ENCODE data around the gene TOX3. TPM values are rescaled to one million over a fixed set of nuclear protein-coding genes. Genes with fewer than 3 reads are reported as not detected.

The TOX3 gene
- total and polyA plus RNA-seq, 2 donors, result 1.1 to 1.9 TPM

- no peaks in the 10 kb centered on the region for H3K4me1 ChIP-seq (ENCODE audit: insufficient read depth)
- no peaks in the 10 kb centered on the region for H3K36me3 ChIP-seq (ENCODE audit: insufficient read depth)
- H3K4me3 ChIP-seq (ENCODE audit: low read depth, low read length), result no peak overlapping the region
- DNase-seq (ENCODE audit: extremely low spot score), result no peak
- 16% methylated on average over 1 of the region's 1 CpG for WGBS
- no peak overlapping the region for H3K27ac ChIP-seq (ENCODE audit: low read depth)
These were observed 86.2 kb downstream of the TOX3 start for GRCh38 chr16:52460639-52461178.

DNA sequence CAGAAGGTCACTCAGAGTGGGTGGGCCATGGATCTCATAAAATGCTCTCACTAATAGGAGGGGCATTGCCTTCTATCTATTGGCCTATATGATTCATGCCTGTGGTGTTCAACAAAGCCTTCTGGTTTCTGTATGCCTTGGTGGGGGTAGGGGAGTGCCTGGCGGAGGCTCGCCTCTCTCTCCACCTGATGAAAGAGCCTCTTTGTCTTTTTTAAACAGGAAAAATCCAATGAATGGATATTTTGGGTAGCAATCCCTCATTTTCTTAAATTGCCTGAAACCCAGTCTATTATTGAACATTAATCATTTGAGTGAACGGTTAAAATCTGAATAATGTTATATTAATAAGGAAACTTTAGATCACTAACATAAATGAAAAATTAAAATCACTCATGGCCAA lies 90.6 kb downstream of the TOX3 start:
- no peaks in the 10 kb centered on the region for H3K36me3 ChIP-seq (ENCODE audit: insufficient read depth)
- 90% methylated on average over 3 of the region's 3 CpGs for WGBS
- no peak for DNase-seq (ENCODE audit: extremely low spot score)
- H3K27ac ChIP-seq (ENCODE audit: low read depth), result no peak overlapping the region
- H3K4me3 ChIP-seq (ENCODE audit: low read depth, low read length), result no peak overlapping the region
- no peaks in the 10 kb centered on the region for H3K4me1 ChIP-seq (ENCODE audit: insufficient read depth)

- no peak overlapping the region for H3K27ac ChIP-seq (ENCODE audit: low read depth)
- no peaks in the 10 kb centered on the region for H3K36me3 ChIP-seq (ENCODE audit: insufficient read depth)
- no peak for DNase-seq (ENCODE audit: extremely low spot score)
- H3K4me1 ChIP-seq (ENCODE audit: insufficient read depth), result no peaks in the 10 kb centered on the region
- WGBS, result 91% methylated on average over 3 of the region's 3 CpGs
- no peak overlapping the region for H3K4me3 ChIP-seq (ENCODE audit: low read depth, low read length)
These were observed 91.2 kb downstream of the TOX3 start for GRCh38 chr16:52455549-52456277.

GRCh38 chr16:52453644-52454043 lies 93.3 kb downstream of the TOX3 start:
- no peaks in the 10 kb centered on the region for H3K4me1 ChIP-seq (ENCODE audit: insufficient read depth)
- no peak overlapping the region for H3K27ac ChIP-seq (ENCODE audit: low read depth)
- no peaks in the 10 kb centered on the region for H3K36me3 ChIP-seq (ENCODE audit: insufficient read depth)
- no peak overlapping the region for H3K4me3 ChIP-seq (ENCODE audit: low read depth, low read length)
- no peak for DNase-seq (ENCODE audit: extremely low spot score)
- WGBS, result 44% methylated on average over 1 of the region's 1 CpG

- Histone ChIP-seq H3K27ac (ENCODE audit: low read depth) (no peak overlapping the region), H3K4me3 (ENCODE audit: low read depth, low read length) (no peak overlapping the region), H3K36me3 (ENCODE audit: insufficient read depth) (no peaks in the 10 kb centered on the region), H3K4me1 (ENCODE audit: insufficient read depth) (no peaks in the 10 kb centered on the region)
- no peak for DNase-seq (ENCODE audit: extremely low spot score)
- WGBS, result 92% methylated on average over 5 of the region's 5 CpGs
These were observed 94.9 kb downstream of the TOX3 start for GRCh38 chr16:52451971-52452421.

DNA sequence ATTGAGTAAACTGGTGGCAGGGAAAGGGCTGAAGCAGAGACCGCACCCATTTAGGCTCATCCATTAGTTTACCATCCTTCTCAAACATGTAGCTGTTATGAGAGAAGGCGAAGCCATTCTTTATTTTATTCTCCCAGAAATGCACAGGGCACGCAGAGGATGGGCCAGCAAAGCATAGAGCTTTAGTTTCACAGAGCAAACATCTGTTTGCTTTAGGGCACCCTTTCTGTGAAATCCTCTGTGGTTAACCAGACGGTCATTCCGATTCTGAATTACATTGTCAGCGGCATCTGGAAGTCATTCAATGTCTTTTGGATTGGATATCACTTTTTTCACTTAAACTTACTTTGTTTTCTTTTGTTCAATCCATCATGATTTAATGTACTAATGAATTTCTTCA lies 96.0 kb downstream of the TOX3 start:
- Histone ChIP-seq H3K36me3 (ENCODE audit: insufficient read depth) (no peaks in the 10 kb centered on the region), H3K4me3 (ENCODE audit: low read depth, low read length) (no peak overlapping the region), H3K27ac (ENCODE audit: low read depth) (no peak overlapping the region), H3K4me1 (ENCODE audit: insufficient read depth) (no peaks in the 10 kb centered on the region)
- 90% methylated on average over 6 of the region's 6 CpGs for WGBS
- no peak for DNase-seq (ENCODE audit: extremely low spot score)

GRCh38 chr16:52450241-52450640 lies 96.7 kb downstream of the TOX3 start:
- no peaks in the 10 kb centered on the region for H3K36me3 ChIP-seq (ENCODE audit: insufficient read depth)
- WGBS, result 96% methylated on average over 7 of the region's 7 CpGs
- H3K4me1 ChIP-seq (ENCODE audit: insufficient read depth), result no peaks in the 10 kb centered on the region
- DNase-seq (ENCODE audit: extremely low spot score), result no peak
- H3K27ac ChIP-seq (ENCODE audit: low read depth), result no peak overlapping the region
- no peak overlapping the region for H3K4me3 ChIP-seq (ENCODE audit: low read depth, low read length)

DNA sequence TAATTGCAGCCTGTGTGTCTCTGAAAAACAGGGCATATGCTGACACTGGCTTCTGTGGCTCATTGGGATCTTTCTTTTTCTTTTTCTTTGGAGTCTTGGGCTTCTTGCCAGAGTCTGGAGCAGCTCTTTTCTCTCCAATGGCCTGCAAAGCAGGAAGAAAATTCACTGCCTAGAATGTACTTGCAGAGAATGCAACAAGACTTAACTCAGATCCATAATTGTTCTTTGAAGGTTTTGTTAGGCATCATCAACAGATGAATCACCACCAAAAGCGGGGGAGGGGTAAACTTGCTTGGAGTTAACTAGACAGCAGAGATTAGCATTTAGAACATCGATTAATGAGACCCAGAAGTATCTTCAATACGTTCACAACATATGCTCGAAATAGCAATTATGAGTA lies 100.9 kb downstream of the TOX3 start:
- DNase-seq (ENCODE audit: extremely low spot score), result no peak
- Histone ChIP-seq H3K27ac (ENCODE audit: low read depth) (no peak overlapping the region), H3K36me3 (ENCODE audit: insufficient read depth) (no peaks in the 10 kb centered on the region), H3K4me1 (ENCODE audit: insufficient read depth) (no peaks in the 10 kb centered on the region), H3K4me3 (ENCODE audit: low read depth, low read length) (no peak overlapping the region)
- 47% methylated on average over 4 of the region's 4 CpGs for WGBS

- no peaks in the 10 kb centered on the region for H3K36me3 ChIP-seq (ENCODE audit: insufficient read depth)
- H3K4me1 ChIP-seq (ENCODE audit: insufficient read depth), result no peaks in the 10 kb centered on the region
- H3K4me3 ChIP-seq (ENCODE audit: low read depth, low read length), result no peak overlapping the region
- 69% methylated on average over 3 of the region's 3 CpGs for WGBS
- H3K27ac ChIP-seq (ENCODE audit: low read depth), result no peak overlapping the region
- DNase-seq (ENCODE audit: extremely low spot score), result no peak
These were observed 105.1 kb downstream of the TOX3 start for GRCh38 chr16:52441886-52442285.

DNA sequence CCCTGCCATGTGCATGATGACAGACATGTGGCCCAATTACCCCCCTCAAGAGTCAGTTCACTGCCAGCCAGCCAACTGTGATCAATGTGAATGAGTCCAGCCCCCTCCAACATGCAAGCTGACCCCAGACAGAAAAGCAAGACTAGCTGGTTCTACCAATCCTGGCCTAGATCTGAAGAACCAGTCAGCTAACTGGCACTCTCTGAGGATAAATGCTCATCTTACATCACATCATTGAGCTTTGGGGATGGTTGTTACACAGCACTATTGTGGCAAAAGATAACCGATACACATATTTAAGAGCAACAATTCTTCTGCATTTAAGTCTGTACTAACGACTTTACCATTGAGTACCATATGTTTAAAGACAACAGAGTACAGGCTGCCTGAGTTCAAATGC lies 106.7 kb downstream of the TOX3 start:
- Histone ChIP-seq H3K4me3 (ENCODE audit: low read depth, low read length) (no peak overlapping the region), H3K4me1 (ENCODE audit: insufficient read depth) (no peaks in the 10 kb centered on the region), H3K36me3 (ENCODE audit: insufficient read depth) (no peaks in the 10 kb centered on the region), H3K27ac (ENCODE audit: low read depth) (no peak overlapping the region)
- no peak for DNase-seq (ENCODE audit: extremely low spot score)
- WGBS, result 97% methylated on average over 2 of the region's 2 CpGs

GRCh38 chr16:52439750-52440149 lies 107.2 kb downstream of the TOX3 start:
- WGBS, result 83% methylated on average over 5 of the region's 5 CpGs
- Histone ChIP-seq H3K4me1 (ENCODE audit: insufficient read depth) (no peaks in the 10 kb centered on the region), H3K27ac (ENCODE audit: low read depth) (no peak overlapping the region), H3K4me3 (ENCODE audit: low read depth, low read length) (no peak overlapping the region), H3K36me3 (ENCODE audit: insufficient read depth) (no peaks in the 10 kb centered on the region)
- no peak for DNase-seq (ENCODE audit: extremely low spot score)

DNA sequence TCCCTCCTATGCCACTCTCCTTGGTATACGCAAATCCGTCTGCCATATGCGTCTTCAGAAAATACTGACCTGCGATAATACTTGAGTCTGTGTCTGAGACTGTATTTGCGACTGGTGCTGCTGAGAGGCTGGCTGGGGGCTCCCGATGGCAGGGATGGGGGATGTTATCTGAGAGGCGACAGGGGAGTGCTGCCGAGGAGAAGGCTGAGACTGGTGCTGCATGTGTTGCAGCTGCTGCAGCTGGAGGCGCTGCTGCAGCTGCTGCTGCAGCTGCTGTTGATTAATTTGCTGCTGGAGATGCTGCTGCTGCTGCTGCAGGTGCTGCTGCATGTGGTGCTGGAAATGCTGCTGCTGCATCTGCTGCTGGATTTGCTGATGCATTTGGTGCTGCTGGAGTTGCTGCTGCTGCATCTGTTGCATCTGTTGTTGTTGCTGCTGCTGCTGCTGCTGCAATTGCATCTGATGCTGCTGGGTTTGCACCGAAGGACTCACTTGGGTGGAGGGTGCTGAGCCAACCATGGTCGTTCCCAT lies 107.7 kb downstream of the TOX3 start:
- 63% methylated on average over 11 of the region's 11 CpGs for WGBS
- no peak for DNase-seq (ENCODE audit: extremely low spot score)
- no peaks in the 10 kb centered on the region for H3K4me1 ChIP-seq (ENCODE audit: insufficient read depth)

DNA sequence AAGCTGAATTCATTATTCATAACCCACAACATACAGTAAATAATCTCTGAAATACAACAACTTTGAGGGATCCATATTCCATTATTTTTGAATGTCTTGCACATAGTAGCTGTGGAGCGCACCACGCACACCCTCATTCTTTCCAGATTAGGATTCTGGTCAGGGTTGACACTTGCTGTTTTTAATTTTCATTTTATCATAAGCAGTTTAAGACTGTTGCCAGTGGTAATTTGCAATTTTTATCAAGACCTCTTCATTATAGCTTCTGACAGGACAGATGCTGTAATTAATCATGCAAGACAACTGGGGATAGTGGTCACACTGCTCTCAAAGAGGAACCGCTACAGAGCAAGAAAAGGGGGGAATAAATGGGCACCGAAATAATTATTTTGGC lies 109.7 kb downstream of the TOX3 start:
- Histone ChIP-seq H3K27ac (ENCODE audit: low read depth) (no peak overlapping the region), H3K4me3 (ENCODE audit: low read depth, low read length) (no peak overlapping the region), H3K4me1 (ENCODE audit: insufficient read depth) (no peaks in the 10 kb centered on the region), H3K36me3 (ENCODE audit: insufficient read depth) (no peaks in the 10 kb centered on the region)
- DNase-seq (ENCODE audit: extremely low spot score), result no peak
- 94% methylated on average over 4 of the region's 4 CpGs for WGBS

More for the DNA sequence above, 107.7 kb downstream of the TOX3 start:
- H3K27ac ChIP-seq (ENCODE audit: low read depth), result no peak overlapping the region
- no peaks in the 10 kb centered on the region for H3K36me3 ChIP-seq (ENCODE audit: insufficient read depth)
- no peak overlapping the region for H3K4me3 ChIP-seq (ENCODE audit: low read depth, low read length)
